GM18526 (cell line): ENCODE measurements around the gene GNAI1.

ENCODE experiments used
- POLR2A ChIP-seq: IDR thresholded peaks from 3 replicates; pipeline ENCODE4 v1.6.1; 2011; ENCODE audit not compliant: insufficient read length; ENCODE audit errors: extremely low read depth

GNAI1 gene

GRCh38 chr7:80134536-80135308 is at the start of gene GNAI1:
Gene GNAI1, plus strand, starts transcription at chr7:80134831. Its CDS starts 330 bp downstream, at chr7:80135161.
- TF ChIP-seq POLR2A = no peak

- no peak for TF ChIP-seq POLR2A
Observed at GRCh38 chr7:80087051-80087770, 47.4 kb upstream of the GNAI1 start.

GRCh38 chr7:80087771-80088170 is 46.9 kb upstream of the GNAI1 start:
- no peak for TF ChIP-seq POLR2A

- TF ChIP-seq POLR2A = no peak
Observed at GRCh38 chr7:80088705-80089104, 45.9 kb upstream of the GNAI1 start.

GRCh38 chr7:80089366-80089765 is 45.3 kb upstream of the GNAI1 start:
- TF ChIP-seq POLR2A = no peak

GRCh38 chr7:80093349-80093748 is 41.3 kb upstream of the GNAI1 start:
- TF ChIP-seq POLR2A = no peak

GRCh38 chr7:80095545-80095944 is 39.1 kb upstream of the GNAI1 start:
- no peak for TF ChIP-seq POLR2A

- TF ChIP-seq POLR2A = no peak
Observed at GRCh38 chr7:80097756-80098155, 36.9 kb upstream of the GNAI1 start.

- no peak for TF ChIP-seq POLR2A
Observed at GRCh38 chr7:80098795-80099194, 35.8 kb upstream of the GNAI1 start.

- no peak for TF ChIP-seq POLR2A
Observed at GRCh38 chr7:80100254-80100653, 34.4 kb upstream of the GNAI1 start.

GRCh38 chr7:80105701-80106408 is 28.8 kb upstream of the GNAI1 start:
- no peak for TF ChIP-seq POLR2A

- no peak for TF ChIP-seq POLR2A
Observed at GRCh38 chr7:80106498-80107113, 28.0 kb upstream of the GNAI1 start.

GRCh38 chr7:80107278-80107677 is 27.4 kb upstream of the GNAI1 start:
- TF ChIP-seq POLR2A = no peak

GRCh38 chr7:80110376-80110775 is 24.3 kb upstream of the GNAI1 start:
- TF ChIP-seq POLR2A = no peak

GRCh38 chr7:80114159-80114558 is 20.5 kb upstream of the GNAI1 start:
- TF ChIP-seq POLR2A = no peak
